Gastrocnemius medialis (tissue), 4 donors: ENCODE data around the gene STRN4. TPM values are rescaled to one million over a fixed set of nuclear protein-coding genes. Genes with fewer than 3 reads are reported as not detected.

Experiments
- ATAC-seq, 2 donors: fragments of 150-250 bp; one replicate each; pipeline ENCODE4 v1.9.1; 2016
- DNase-seq, 2 donors: peaks; one replicate each; pipeline ENCODE4 v3.0.0-alpha.2; 2019
- H3K27ac ChIP-seq, 4 donors: fragments of 200-600 bp; sonication (generic); 1 replicate in 1 of 4; 2 replicates in 3 of 4; pipeline ENCODE4 v1.5.1; 2016 to 2018; ENCODE audit warnings: mild to moderate bottlenecking in 2 of 4, moderate library complexity in 1 of 4
- H3K27me3 ChIP-seq, 3 donors: fragments of 200-600 bp; sonication (generic) in 2 of 3; 1 replicate in 1 of 3; 2 replicates in 2 of 3; pipeline versions ENCODE4 v1.5.1 to v1.6.0; 2016 to 2019; ENCODE audit warnings: mild to moderate bottlenecking in 1 of 3, moderate library complexity in 1 of 3
- H3K36me3 ChIP-seq, 2 donors: fragments of 200-600 bp; sonication (generic) in 1 of 2; one replicate each; pipeline ENCODE4 v1.5.1; 2017 to 2018
- H3K4me1 ChIP-seq, 2 donors: fragments of 200-600 bp; sonication (generic) in 1 of 2; one replicate each; pipeline ENCODE4 v1.5.1; 2016 to 2017; ENCODE audit warnings: mild to moderate bottlenecking in 2 of 2
- H3K4me3 ChIP-seq, 4 donors: fragments of 200-600 bp; sonication (generic) in 3 of 4; 1 replicate in 1 of 4; 2 replicates in 3 of 4; pipeline ENCODE4 v1.5.1; 2016 to 2019; ENCODE audit warnings: mild to moderate bottlenecking in 2 of 4
- H3K9me3 ChIP-seq, 3 donors: fragments of 200-600 bp; sonication (generic) in 2 of 3; 1 replicate in 1 of 3; 2 replicates in 2 of 3; pipeline ENCODE4 v1.5.1; 2016 to 2019
- CTCF ChIP-seq, 5 experiments: fragments of 450-650 bp in 3 of 5; fragments of 200-600 bp in 2 of 5; sonication (generic) in 2 of 5; IDR thresholded peaks in 4 of 5; conservative IDR thresholded peaks in 1 of 5; 1 replicate in 4 of 5; 2 replicates in 1 of 5; pipeline ENCODE4 v1.5.1; 2016 to 2019; ENCODE audit warnings: antibody characterized with exemption in 5 of 5, mild to moderate bottlenecking in 3 of 5, moderate library complexity in 3 of 5
- POLR2A ChIP-seq, 2 donors: fragments of 450-650 bp; IDR thresholded peaks; one replicate each; pipeline ENCODE4 v1.6.1; 2017; ENCODE audit warnings: antibody characterized with exemption in 2 of 2, mild to moderate bottlenecking in 2 of 2, moderate library complexity in 2 of 2
- in situ Hi-C, 4 donors: fragments of 200-750 bp; cut with MboI; loops; one replicate each; pipeline versions ENCODE4 v1.15.0 to v1.8.0; 2017; ENCODE audit warnings: low sequenced_read_pairs in 4 of 4
- intact Hi-C: fragments of 100-400 bp; cut with DNase I; formaldehyde crosslinking; loops from one replicate; pipeline ENCODE4 v1.15.1; 2023; ENCODE audit warnings: low total_unique reads
- total RNA-seq, 4 donors: library from RNA; depleted of rRNA; stranded (reverse); fragments of >200 nt; gene quantifications; one replicate each; pipeline versions ENCODE4 v1.1.0 to v1.2.3, GENCODE V29; 2016

STRN4 gene
- total RNA-seq, 4 donors from 2014 or later: 45.5 to 75.7 (median 57.9) TPM

- no peaks in the 10 kb centered on the region for H3K4me1 ChIP-seq
- H3K9me3 ChIP-seq: no peaks in the 10 kb centered on the region
- H3K27ac ChIP-seq: peak overlapping the region in 1 of 4 donors; percentile 36
- H3K4me3 ChIP-seq: peak overlapping the region in 2 of 4 donors; percentile 36 to 46
- intact Hi-C loops: no loop called here
- ATAC-seq: no peak
- TF ChIP-seq POLR2A (IDR thresholded peaks at IDR 0.05) (no peak), CTCF (IDR thresholded peaks at IDR 0.05 in 4 of 5, conservative IDR thresholded peaks at IDR 0.05 in 1 of 5) (no peak)
- H3K27me3 ChIP-seq: no peaks in the 10 kb centered on the region
- peaks cover 0 to 64% of the 10 kb centered on the region in 2 donors for H3K36me3 ChIP-seq
- no peak for DNase-seq
- in situ Hi-C loops: no loop called here
Measured at GRCh38 chr19:46696866-46697203, 49.4 kb downstream of the STRN4 start.

GRCh38 chr19:46696052-46696451 is 50.2 kb downstream of the STRN4 start:
- no peak for DNase-seq
- H3K27ac ChIP-seq: no peak overlapping the region

GRCh38 chr19:46693760-46694159 is 52.5 kb downstream of the STRN4 start:
- Histone ChIP-seq H3K27me3 (no peaks in the 10 kb centered on the region), H3K9me3 (no peaks in the 10 kb centered on the region), H3K27ac (no peak overlapping the region), H3K4me3 (no peak overlapping the region), H3K36me3 (peaks cover 0 to 74% of the 10 kb centered on the region in 2 donors), H3K4me1 (no peaks in the 10 kb centered on the region)
- DNase-seq: no peak
- in situ Hi-C loops: no loop called here
- intact Hi-C loops: no loop called here
- no peak for ATAC-seq
- TF ChIP-seq POLR2A (IDR thresholded peaks at IDR 0.05) (no peak), CTCF (IDR thresholded peaks at IDR 0.05 in 4 of 5, conservative IDR thresholded peaks at IDR 0.05 in 1 of 5) (no peak)

More at GRCh38 chr19:46696052-46696451, 50.2 kb downstream of the STRN4 start:
- H3K9me3 ChIP-seq: no peaks in the 10 kb centered on the region
- TF ChIP-seq POLR2A (IDR thresholded peaks at IDR 0.05): no peak
- TF ChIP-seq CTCF (IDR thresholded peaks at IDR 0.05 in 4 of 5, conservative IDR thresholded peaks at IDR 0.05 in 1 of 5): no peak
- H3K27me3 ChIP-seq: no peaks in the 10 kb centered on the region
- no peak overlapping the region for H3K4me3 ChIP-seq
- intact Hi-C loops: no loop called here
- no peak for ATAC-seq
- no peaks in the 10 kb centered on the region for H3K4me1 ChIP-seq
- H3K36me3 ChIP-seq: peaks cover 0 to 72% of the 10 kb centered on the region in 2 donors
- in situ Hi-C loops: no loop called here

DNA sequence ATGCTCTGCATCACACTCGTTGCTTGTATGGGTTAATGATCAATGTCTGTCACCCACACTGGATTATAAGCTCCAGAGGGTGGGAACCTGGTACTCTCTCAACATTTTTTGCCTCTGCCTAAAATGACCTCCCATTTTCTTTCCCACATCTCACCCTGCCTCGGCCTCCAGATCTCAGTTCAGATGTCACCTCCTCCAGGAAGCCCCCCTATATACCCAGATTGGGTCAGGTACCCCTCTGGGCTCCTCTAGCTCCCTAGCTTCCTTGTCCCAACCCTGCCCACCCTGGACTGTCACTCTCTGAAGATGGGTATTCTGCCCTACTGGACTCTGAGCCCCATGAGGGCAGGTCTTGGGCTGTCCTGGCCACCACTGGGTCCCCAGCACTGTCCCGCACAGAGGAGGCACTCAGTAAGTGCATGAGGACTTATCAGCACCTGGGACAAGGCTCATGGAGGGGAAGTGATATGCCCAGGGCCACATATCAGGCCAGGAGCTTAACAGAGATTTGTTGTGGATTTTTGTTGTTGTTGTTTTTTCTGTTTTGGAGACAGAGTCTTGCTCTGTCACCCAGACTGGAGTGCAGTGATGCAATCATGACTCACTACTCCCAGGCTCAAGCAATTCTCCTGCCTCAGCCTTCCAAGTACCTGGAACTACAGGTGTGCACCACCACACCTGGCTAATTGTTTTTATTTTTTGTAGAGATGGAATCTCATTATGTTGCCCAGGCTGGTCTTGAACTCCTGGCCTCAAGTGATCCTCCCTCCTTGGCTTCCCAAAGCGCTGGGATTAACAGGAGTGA is 53.1 kb downstream of the STRN4 start:
- intact Hi-C loops (no loop called here), in situ Hi-C loops (no loop called here)
- DNase-seq: no peak

More for the DNA sequence above, 53.1 kb downstream of the STRN4 start:
- Histone ChIP-seq H3K9me3 (no peaks in the 10 kb centered on the region), H3K27me3 (no peaks in the 10 kb centered on the region), H3K4me3 (no peak overlapping the region), H3K27ac (no peak overlapping the region), H3K36me3 (peaks cover 0 to 75% of the 10 kb centered on the region in 2 donors), H3K4me1 (no peaks in the 10 kb centered on the region)
- ATAC-seq: no peak
- TF ChIP-seq CTCF (IDR thresholded peaks at IDR 0.05 in 4 of 5, conservative IDR thresholded peaks at IDR 0.05 in 1 of 5) (no peak), POLR2A (IDR thresholded peaks at IDR 0.05) (no peak)
